CD8-positive, alpha-beta memory T cell (primary cell): ENCODE data around the gene GFOD1. TPM values are rescaled to one million over a fixed set of nuclear protein-coding genes. Genes with fewer than 3 reads are reported as not detected.

ENCODE experiments used
- CTCF ChIA-PET: fragments of 350-600 bp; sonication (Branson Sonifier 250); formaldehyde crosslinking; loops from one replicate; lab custom pipeline; 2021; ENCODE audit warnings: antibody characterized with exemption; lab: Charles Lee
- POLR2A ChIA-PET: fragments of 350-600 bp; sonication (Branson Sonifier 250); formaldehyde crosslinking; loops from one replicate; lab custom pipeline; 2021; ENCODE audit warnings: antibody characterized with exemption; lab: Charles Lee
- DNase-seq, 5 donors: peaks; one replicate each; pipeline versions ENCODE4 v3.0.0 to v3.0.0-alpha.2; 2020 to 2022; ENCODE audit warnings: mixed read lengths in 1 of 5
- H3K27ac ChIP-seq: one replicate; pipeline ENCODE4 v1.7.0; 2013; ENCODE audit warnings: low read depth, mild to moderate bottlenecking, low read length, moderate library complexity
- H3K27me3 ChIP-seq: 2 replicates; pipeline ENCODE4 v1.7.0; 2013; ENCODE audit warnings: low read length, mild to moderate bottlenecking; ENCODE audit not compliant: insufficient read depth, poor library complexity, severe bottlenecking
- H3K36me3 ChIP-seq: 2 replicates; pipeline ENCODE4 v1.7.0; 2013; ENCODE audit warnings: mild to moderate bottlenecking, low read length, moderate library complexity; ENCODE audit not compliant: insufficient read depth
- H3K4me1 ChIP-seq: 2 replicates; pipeline ENCODE4 v1.7.0; 2013; ENCODE audit warnings: mild to moderate bottlenecking, low read length, moderate library complexity; ENCODE audit not compliant: insufficient read depth
- H3K4me3 ChIP-seq: 2 replicates; pipeline ENCODE4 v1.7.0; 2013; ENCODE audit warnings: mild to moderate bottlenecking, low read length
- H3K9me3 ChIP-seq: 2 replicates; pipeline ENCODE4 v1.7.0; 2013; ENCODE audit warnings: mild to moderate bottlenecking, low read length
- H3K27ac Mint-ChIP-seq, 8 donors: one replicate each; pipeline ENCODE4 v1.8.0; 2020 to 2021; ENCODE audit warnings: mixed read lengths in 8 of 8, mild to moderate bottlenecking in 6 of 8, inconsistent platforms in 3 of 8, moderate library complexity in 3 of 8
- H3K27me3 Mint-ChIP-seq, 2 donors: one replicate each; pipeline ENCODE4 v1.8.0; 2020 to 2021; ENCODE audit warnings: mixed read lengths in 2 of 2, mild to moderate bottlenecking in 1 of 2, moderate library complexity in 1 of 2
- H3K36me3 Mint-ChIP-seq, 3 donors: one replicate each; pipeline ENCODE4 v1.8.0; 2020 to 2021; ENCODE audit warnings: mixed read lengths in 3 of 3, inconsistent platforms in 1 of 3, mild to moderate bottlenecking in 1 of 3
- H3K4me1 Mint-ChIP-seq, 3 donors: one replicate each; pipeline ENCODE4 v1.8.0; 2020 to 2021; ENCODE audit warnings: mixed read lengths in 3 of 3, inconsistent platforms in 1 of 3, mild to moderate bottlenecking in 1 of 3
- H3K4me3 Mint-ChIP-seq, 7 donors: one replicate each; pipeline ENCODE4 v1.8.0; 2020 to 2021; ENCODE audit warnings: mixed read lengths in 7 of 7, mild to moderate bottlenecking in 6 of 7, moderate library complexity in 4 of 7, inconsistent platforms in 2 of 7
- H3K9me3 Mint-ChIP-seq, 5 donors: one replicate each; pipeline ENCODE4 v1.8.0; 2020 to 2022; ENCODE audit warnings: mixed read lengths in 5 of 5, mild to moderate bottlenecking in 3 of 5, moderate library complexity in 2 of 5, inconsistent platforms in 1 of 5
- polyA plus RNA-seq: library from polyadenylated mRNA; unstranded; fragments of 300-500 nt; fragmentation: Illumina TruSeq; gene quantifications from one replicate; pipeline ENCODE4 v1.2.3, GENCODE V29; 2021
- total RNA-seq, 2 experiments: library from RNA; stranded (reverse); gene quantifications; one replicate each; pipeline ENCODE4 v1.2.3, GENCODE V29; 2021

Gene GFOD1
- total and polyA plus RNA-seq, 3 experiments from 2014 or later = 3.6 to 8.7 (median 8.2) TPM

DNA sequence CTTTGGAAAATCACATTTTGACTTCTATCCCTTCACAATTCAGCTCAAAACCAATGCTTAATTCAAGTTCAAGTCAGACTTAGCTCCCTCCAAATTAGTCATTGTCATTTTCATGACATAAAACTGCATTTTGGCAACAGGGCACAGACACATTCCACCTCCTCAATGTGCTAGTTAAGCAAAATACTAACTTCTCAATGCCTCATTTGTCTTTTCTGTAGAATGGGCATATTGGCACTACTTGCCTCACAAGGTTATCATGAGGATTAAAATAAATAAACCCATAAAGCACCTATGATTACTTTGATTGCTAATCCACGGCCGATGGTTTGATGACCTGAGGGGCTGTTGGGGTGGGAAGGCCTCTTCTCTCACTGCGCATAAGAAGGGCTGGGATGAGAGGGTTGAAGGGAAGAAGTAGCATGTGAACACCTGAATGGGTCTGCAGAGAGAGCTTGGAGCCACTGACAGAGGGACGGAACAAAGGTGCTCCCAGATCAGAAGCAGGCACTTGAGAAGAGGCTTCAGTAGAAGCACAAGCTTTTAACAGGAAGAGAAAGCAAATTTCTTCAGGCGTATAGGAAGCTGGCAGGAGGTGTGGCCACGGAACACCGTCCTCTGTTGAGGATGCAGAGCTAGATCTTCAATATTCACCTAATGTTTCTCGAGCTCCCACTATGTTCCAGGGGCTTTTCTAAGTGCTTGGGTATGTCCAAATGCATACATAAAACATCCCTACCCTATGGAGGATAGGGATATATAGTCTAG, 147.4 kb downstream of the GFOD1 start:
- H3K27ac ChIP-seq = no peak overlapping the region
- H3K4me1 ChIP-seq = peaks cover 12% of the 10 kb centered on the region
- Mint-ChIP-seq H3K4me3 (no peak overlapping the region), H3K4me1 (peaks cover 1 to 6% (median 5%) of the 10 kb centered on the region in 3 donors), H3K27ac (no peak overlapping the region), H3K9me3 (peaks cover 0 to 5% (median 0%) of the 10 kb centered on the region in 5 donors), H3K36me3 (peaks cover 0 to 7% (median 2%) of the 10 kb centered on the region in 3 donors), H3K27me3 (no peaks in the 10 kb centered on the region)
- no peaks in the 10 kb centered on the region for H3K27me3 ChIP-seq
- H3K4me3 ChIP-seq = no peak overlapping the region
- H3K9me3 ChIP-seq = no peaks in the 10 kb centered on the region
- ChIA-PET CTCF (interaction anchor here (1.0 to 3.5 kb wide), 3 partner anchors 9 to 235 kb away, joined by 3 to 9 read pairs (median 5); partner anchors contain the start of gene SIRT5), POLR2A (no interaction called here)
- DNase-seq = no peak
- H3K36me3 ChIP-seq = no peaks in the 10 kb centered on the region

DNA sequence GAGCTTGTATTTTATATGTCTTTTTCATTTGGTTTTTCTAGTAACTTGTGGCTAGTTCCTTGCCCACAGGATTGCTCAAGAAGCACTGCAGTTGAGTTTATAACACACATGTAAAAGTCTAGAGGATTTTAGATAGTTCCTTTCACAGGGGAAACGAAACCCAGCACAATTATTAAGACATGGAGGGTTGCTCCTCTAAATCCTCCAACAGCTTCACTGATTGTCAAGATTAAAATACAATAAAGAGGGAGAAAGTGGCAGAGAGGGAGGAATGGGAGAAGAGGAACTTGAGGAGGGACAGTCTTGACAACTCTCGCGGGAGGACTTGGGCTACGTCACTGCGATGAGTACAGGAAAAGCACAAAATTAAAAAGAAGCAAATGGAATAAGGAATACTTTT, 149.4 kb downstream of the GFOD1 start:
- Mint-ChIP-seq H3K27me3 (no peaks in the 10 kb centered on the region), H3K4me1 (peaks cover 1 to 6% (median 5%) of the 10 kb centered on the region in 3 donors), H3K9me3 (peaks cover 0 to 5% (median 0%) of the 10 kb centered on the region in 5 donors), H3K27ac (no peak overlapping the region), H3K4me3 (no peak overlapping the region), H3K36me3 (peaks cover 0 to 7% (median 2%) of the 10 kb centered on the region in 3 donors)
- Histone ChIP-seq H3K27ac (no peak overlapping the region), H3K27me3 (no peaks in the 10 kb centered on the region), H3K4me1 (peaks cover 12% of the 10 kb centered on the region), H3K9me3 (no peaks in the 10 kb centered on the region), H3K36me3 (no peaks in the 10 kb centered on the region), H3K4me3 (no peak overlapping the region)
- DNase-seq = no peak
- ChIA-PET POLR2A (no interaction called here), CTCF (interaction anchor here (0.9 to 1.8 kb wide), 12 partner anchors 10 to 729 kb away, joined by 3 to 7 read pairs (median 4); partner anchors contain the start of genes GFOD1, SIRT5 and TBC1D7)

DNA sequence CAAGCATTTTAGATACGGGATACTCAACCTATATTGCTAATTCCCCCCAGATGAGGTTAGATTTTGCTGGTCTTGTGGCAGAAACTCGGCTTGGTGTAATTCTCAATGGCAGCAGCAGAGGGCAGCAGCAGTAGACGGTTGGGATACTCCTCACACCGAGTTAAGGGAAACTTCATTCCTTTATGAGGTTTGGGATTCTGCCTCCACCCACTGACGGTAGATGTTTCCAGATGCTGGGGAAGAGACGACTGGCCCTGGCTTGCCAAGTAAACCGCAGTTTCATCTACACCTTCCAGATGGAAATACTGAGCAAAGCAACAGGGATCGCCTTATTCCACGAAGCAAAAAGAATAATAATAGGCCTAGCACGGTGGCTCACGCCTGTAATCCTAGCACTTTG, 150.8 kb downstream of the GFOD1 start:
- CTCF ChIA-PET = interaction anchor here (1.2 to 1.5 kb wide), 5 partner anchors 12 to 238 kb away, joined by 3 to 6 read pairs (median 6); partner anchors contain the start of genes GFOD1 and SIRT5
- H3K4me3 Mint-ChIP-seq = no peak overlapping the region
- no peaks in the 10 kb centered on the region for H3K36me3 ChIP-seq
- H3K4me1 Mint-ChIP-seq = peaks cover 1 to 9% (median 6%) of the 10 kb centered on the region in 3 donors
- no peaks in the 10 kb centered on the region for H3K9me3 Mint-ChIP-seq
- H3K27me3 ChIP-seq = no peaks in the 10 kb centered on the region
- no peak overlapping the region for H3K27ac ChIP-seq
- H3K36me3 Mint-ChIP-seq = no peaks in the 10 kb centered on the region
- peaks cover 12% of the 10 kb centered on the region for H3K4me1 ChIP-seq
- DNase-seq = peak; percentile 54 to 81 (median 62)
- H3K4me3 ChIP-seq = no peak overlapping the region
- no peaks in the 10 kb centered on the region for H3K9me3 ChIP-seq
- peak overlapping the region in 2 of 8 donors; percentile 53 to 68 for H3K27ac Mint-ChIP-seq
- POLR2A ChIA-PET = interaction anchor here (1.0 kb wide), 1 partner anchor 279 kb away, joined by 6 read pairs; the partner anchor contains the start of gene NOL7
- H3K27me3 Mint-ChIP-seq = no peaks in the 10 kb centered on the region

DNA sequence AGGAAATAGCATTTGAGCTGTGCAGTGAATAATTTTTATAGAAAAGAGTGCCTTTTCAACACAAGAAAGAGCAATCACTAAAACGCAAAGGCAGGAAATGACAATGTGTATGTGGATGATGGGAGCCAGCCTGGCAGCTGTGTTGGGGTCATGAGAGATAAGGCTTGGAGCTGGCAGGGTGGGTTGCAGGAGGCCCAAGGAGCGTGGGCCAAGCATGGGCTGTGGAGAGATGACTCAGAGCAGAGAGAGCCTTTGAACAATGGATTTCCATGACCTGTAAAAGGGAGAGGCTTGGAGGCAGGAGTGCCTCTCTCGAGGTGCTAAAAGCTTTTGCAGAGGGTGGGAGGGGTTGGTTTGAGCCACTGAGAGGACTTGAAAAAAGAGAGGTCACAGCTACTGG, 152.4 kb downstream of the GFOD1 start:
- no peak for DNase-seq
- H3K36me3 ChIP-seq = no peaks in the 10 kb centered on the region
- H3K4me1 ChIP-seq = peaks cover 4% of the 10 kb centered on the region
- no peak overlapping the region for H3K4me3 ChIP-seq
- no peak overlapping the region for H3K27ac ChIP-seq
- no peaks in the 10 kb centered on the region for H3K27me3 Mint-ChIP-seq
- H3K9me3 Mint-ChIP-seq = no peaks in the 10 kb centered on the region
- POLR2A ChIA-PET = no interaction called here
- CTCF ChIA-PET = interaction anchor here (0.9 to 2.2 kb wide), 5 partner anchors 91 to 281 kb away, joined by 3 to 10 read pairs (median 5); partner anchors contain the start of genes NOL7 and SIRT5
- no peaks in the 10 kb centered on the region for H3K36me3 Mint-ChIP-seq
- H3K9me3 ChIP-seq = no peaks in the 10 kb centered on the region
- H3K4me3 Mint-ChIP-seq = no peak overlapping the region
- H3K4me1 Mint-ChIP-seq = peaks cover 1 to 9% (median 6%) of the 10 kb centered on the region in 3 donors
- H3K27me3 ChIP-seq = no peaks in the 10 kb centered on the region
- peak overlapping the region in 1 of 8 donors; percentile 8 for H3K27ac Mint-ChIP-seq

DNA sequence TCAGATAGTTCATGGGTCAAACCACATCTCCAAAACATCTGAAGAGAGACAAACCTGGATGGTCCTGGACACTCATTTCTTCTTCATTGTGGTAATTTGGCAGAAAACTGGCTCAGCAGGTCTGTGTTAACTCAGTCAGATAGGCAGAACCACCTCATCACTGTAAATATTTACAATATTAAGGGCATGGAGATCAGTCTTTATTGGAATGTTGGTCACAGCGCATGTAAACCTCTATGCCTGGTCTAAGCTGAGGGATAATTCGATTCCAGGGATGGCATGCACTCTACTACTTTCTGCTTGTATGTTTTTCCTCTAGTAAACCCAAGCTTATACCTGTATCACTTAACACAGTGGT, 155.1 kb downstream of the GFOD1 start:
- Mint-ChIP-seq H3K27me3 (no peaks in the 10 kb centered on the region), H3K4me3 (no peak overlapping the region), H3K36me3 (peaks cover 0 to 10% (median 0%) of the 10 kb centered on the region in 3 donors), H3K4me1 (peaks cover 15 to 30% (median 24%) of the 10 kb centered on the region in 3 donors), H3K27ac (peak overlapping the region in 1 of 8 donors; percentile 50), H3K9me3 (no peaks in the 10 kb centered on the region)
- no peak overlapping the region for H3K4me3 ChIP-seq
- no peak overlapping the region for H3K27ac ChIP-seq
- CTCF ChIA-PET = interaction anchor here (0.7 to 1.7 kb wide), 4 partner anchors 10 to 427 kb away, joined by 3 read pairs; no protein-coding TSS in a partner anchor
- no peaks in the 10 kb centered on the region for H3K27me3 ChIP-seq
- H3K36me3 ChIP-seq = no peaks in the 10 kb centered on the region
- H3K4me1 ChIP-seq = peaks cover 15% of the 10 kb centered on the region
- no peak for DNase-seq
- no peaks in the 10 kb centered on the region for H3K9me3 ChIP-seq
- POLR2A ChIA-PET = no interaction called here

DNA sequence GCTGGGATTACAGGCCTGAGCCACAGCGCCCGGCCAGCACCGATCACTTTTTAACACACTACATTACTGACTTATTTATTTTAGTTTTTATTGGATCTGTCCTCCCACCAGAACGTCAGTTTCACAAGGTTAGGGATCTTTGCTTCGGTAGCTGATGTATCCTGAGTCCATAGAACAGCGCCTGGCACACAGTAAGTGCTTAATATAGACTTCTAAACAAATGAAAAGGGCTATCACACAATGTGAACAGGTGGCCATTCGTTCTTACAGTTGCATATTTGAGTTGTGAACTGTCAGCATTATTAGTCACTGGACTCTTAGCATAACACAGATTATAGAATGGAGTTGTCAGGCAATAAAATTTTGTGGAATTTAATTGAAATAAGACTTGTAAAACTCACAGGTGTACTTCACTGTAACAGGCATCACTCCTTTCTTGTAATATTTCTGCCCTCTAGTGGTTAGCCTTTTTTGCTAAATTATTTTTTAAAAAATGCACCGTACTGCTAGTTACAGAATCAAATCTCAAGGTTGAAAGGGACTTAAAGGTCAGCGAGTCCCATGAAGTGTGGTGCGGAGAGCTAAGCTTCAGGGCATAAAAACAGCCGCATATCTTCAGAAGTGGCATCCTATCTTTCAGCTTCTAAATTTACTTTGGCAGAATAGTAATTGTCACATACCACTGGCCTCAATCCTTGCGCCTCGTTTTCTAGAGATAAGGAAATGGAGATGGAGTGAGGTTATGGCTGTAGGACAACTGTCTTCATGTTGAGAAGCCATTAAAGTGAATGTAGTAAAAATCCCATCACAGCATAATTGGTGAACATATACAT, 155.7 kb downstream of the GFOD1 start:
- Histone ChIP-seq H3K27me3 (no peaks in the 10 kb centered on the region), H3K4me3 (no peak overlapping the region), H3K4me1 (peaks cover 20% of the 10 kb centered on the region), H3K9me3 (no peaks in the 10 kb centered on the region), H3K36me3 (no peaks in the 10 kb centered on the region), H3K27ac (no peak overlapping the region)
- peak in 2 of 5 donors; percentile 13 to 27 for DNase-seq
- H3K4me1 Mint-ChIP-seq = peaks cover 19 to 36% (median 30%) of the 10 kb centered on the region in 3 donors
- ChIA-PET CTCF (interaction anchor here (0.7 to 1.7 kb wide), 7 partner anchors 9 to 428 kb away, joined by 3 to 9 read pairs (median 3); no protein-coding TSS in a partner anchor), POLR2A (no interaction called here)
- no peaks in the 10 kb centered on the region for H3K9me3 Mint-ChIP-seq
- H3K4me3 Mint-ChIP-seq = peak overlapping the region in 2 of 7 donors; percentile 10 to 63
- H3K36me3 Mint-ChIP-seq = peaks cover 0 to 10% (median 0%) of the 10 kb centered on the region in 3 donors
- peak overlapping the region in 3 of 8 donors; percentile 23 to 73 (median 50) for H3K27ac Mint-ChIP-seq
- H3K27me3 Mint-ChIP-seq = no peaks in the 10 kb centered on the region

DNA sequence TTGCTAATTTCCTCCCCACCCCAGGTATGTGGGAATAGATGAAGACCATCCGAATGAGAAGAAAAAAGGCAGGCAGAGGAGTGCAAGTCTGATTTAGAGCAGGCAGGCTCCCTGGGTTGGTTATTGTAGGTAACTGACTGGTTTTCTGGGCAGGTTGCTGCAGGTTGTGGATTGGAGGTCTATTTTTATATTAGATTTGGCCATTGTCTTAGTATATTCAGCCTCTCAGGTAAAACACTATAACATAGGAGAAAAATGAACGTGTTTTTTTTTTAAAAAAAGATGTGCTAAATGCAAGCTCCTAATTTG, 158.6 kb downstream of the GFOD1 start:
- H3K4me3 ChIP-seq = peak overlapping the region; percentile 89
- peaks cover 17% of the 10 kb centered on the region for H3K4me1 ChIP-seq
- ChIA-PET POLR2A (interaction anchor here (0.6 to 3.0 kb wide), 12 partner anchors 12 to 434 kb away, joined by 3 to 23 read pairs (median 4); partner anchors contain the start of genes GFOD1, NOL7 and SIRT5), CTCF (interaction anchor here (1.0 to 1.8 kb wide), 9 partner anchors 9 to 738 kb away, joined by 3 to 12 read pairs (median 3); partner anchors contain the start of genes NOL7 and SIRT5)
- H3K9me3 ChIP-seq = no peaks in the 10 kb centered on the region
- peak overlapping the region; percentile 87 to 99 (median 98) for H3K27ac Mint-ChIP-seq
- peaks cover 0 to 30% (median 9%) of the 10 kb centered on the region in 3 donors for H3K36me3 Mint-ChIP-seq
- no peaks in the 10 kb centered on the region for H3K27me3 ChIP-seq
- no peaks in the 10 kb centered on the region for H3K27me3 Mint-ChIP-seq
- no peak for DNase-seq
- H3K27ac ChIP-seq = peak overlapping the region; percentile 91
- H3K9me3 Mint-ChIP-seq = no peaks in the 10 kb centered on the region
- H3K36me3 ChIP-seq = no peaks in the 10 kb centered on the region
- H3K4me3 Mint-ChIP-seq = peak overlapping the region; percentile 91 to 98 (median 96)
- H3K4me1 Mint-ChIP-seq = peaks cover 23 to 39% (median 28%) of the 10 kb centered on the region in 3 donors
